ENCODE measurements around the gene SLC38A9.
A peak's percentile ranks its signal among the peaks of the same experiment; 100 is the strongest.
"Not testable (repeated sequence)": the region's sequence is repeated elsewhere in the genome, so short reads cannot be mapped to it uniquely, and the experiment has no call there.

SLC38A9 gene, protein sequence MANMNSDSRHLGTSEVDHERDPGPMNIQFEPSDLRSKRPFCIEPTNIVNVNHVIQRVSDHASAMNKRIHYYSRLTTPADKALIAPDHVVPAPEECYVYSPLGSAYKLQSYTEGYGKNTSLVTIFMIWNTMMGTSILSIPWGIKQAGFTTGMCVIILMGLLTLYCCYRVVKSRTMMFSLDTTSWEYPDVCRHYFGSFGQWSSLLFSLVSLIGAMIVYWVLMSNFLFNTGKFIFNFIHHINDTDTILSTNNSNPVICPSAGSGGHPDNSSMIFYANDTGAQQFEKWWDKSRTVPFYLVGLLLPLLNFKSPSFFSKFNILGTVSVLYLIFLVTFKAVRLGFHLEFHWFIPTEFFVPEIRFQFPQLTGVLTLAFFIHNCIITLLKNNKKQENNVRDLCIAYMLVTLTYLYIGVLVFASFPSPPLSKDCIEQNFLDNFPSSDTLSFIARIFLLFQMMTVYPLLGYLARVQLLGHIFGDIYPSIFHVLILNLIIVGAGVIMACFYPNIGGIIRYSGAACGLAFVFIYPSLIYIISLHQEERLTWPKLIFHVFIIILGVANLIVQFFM

GRCh38 chr5:55712023-55712859 lies at the start of gene SLC38A9:
Gene SLC38A9 (minus strand): TSS chr5:55712324. CDS start chr5:55697958, 14,366 bp downstream.
- H3K4me3 ChIP-seq (ENCODE audit: low read depth, low read length): peak within 1 kb of the TSS; percentile 92
- TF ChIP-seq, protein P1, sequence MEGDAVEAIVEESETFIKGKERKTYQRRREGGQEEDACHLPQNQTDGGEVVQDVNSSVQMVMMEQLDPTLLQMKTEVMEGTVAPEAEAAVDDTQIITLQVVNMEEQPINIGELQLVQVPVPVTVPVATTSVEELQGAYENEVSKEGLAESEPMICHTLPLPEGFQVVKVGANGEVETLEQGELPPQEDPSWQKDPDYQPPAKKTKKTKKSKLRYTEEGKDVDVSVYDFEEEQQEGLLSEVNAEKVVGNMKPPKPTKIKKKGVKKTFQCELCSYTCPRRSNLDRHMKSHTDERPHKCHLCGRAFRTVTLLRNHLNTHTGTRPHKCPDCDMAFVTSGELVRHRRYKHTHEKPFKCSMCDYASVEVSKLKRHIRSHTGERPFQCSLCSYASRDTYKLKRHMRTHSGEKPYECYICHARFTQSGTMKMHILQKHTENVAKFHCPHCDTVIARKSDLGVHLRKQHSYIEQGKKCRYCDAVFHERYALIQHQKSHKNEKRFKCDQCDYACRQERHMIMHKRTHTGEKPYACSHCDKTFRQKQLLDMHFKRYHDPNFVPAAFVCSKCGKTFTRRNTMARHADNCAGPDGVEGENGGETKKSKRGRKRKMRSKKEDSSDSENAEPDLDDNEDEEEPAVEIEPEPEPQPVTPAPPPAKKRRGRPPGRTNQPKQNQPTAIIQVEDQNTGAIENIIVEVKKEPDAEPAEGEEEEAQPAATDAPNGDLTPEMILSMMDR (IDR thresholded peaks at IDR 0.05; ENCODE audit: low read depth, low read length, missing control alignments): no peak
- DNase-seq (ENCODE audit: low read depth): peak; percentile 69

GRCh38 chr5:55761721-55762120 lies 49.6 kb upstream of the SLC38A9 start:
- not testable (repeated sequence) for H3K4me3 ChIP-seq (ENCODE audit: low read depth, low read length); DNase-seq (ENCODE audit: low read depth)

DNA sequence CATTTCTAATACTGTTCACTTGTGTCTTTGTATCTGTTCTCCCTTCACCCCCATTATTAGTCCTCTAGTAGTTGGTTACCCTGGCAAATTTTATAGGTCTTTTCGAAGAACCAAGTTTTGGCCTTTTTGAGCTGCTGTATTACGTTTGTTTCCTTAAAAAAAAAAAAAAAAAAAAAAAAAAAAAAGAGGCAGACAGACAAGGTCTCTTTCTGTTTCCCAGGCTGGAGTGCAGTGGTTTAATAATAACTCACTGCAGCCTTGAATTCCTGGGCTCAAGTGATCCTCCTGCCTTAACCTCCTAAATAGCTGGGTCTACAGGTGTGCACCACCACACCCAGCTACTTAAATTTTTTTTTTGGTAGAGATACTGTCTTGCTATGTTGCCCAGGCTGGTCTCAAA lies 46.6 kb upstream of the SLC38A9 start:
- no peak overlapping the region for H3K4me3 ChIP-seq (ENCODE audit: low read depth, low read length)
- TF ChIP-seq, protein P1 (IDR thresholded peaks at IDR 0.05; ENCODE audit: low read depth, low read length, missing control alignments): no peak
- DNase-seq (ENCODE audit: low read depth): no peak

- no peak overlapping the region for H3K4me3 ChIP-seq (ENCODE audit: low read depth, low read length)
- DNase-seq (ENCODE audit: low read depth): no peak
- TF ChIP-seq, protein P1 (IDR thresholded peaks at IDR 0.05; ENCODE audit: low read depth, low read length, missing control alignments): no peak
Observed at GRCh38 chr5:55758231-55758630, 46.1 kb upstream of the SLC38A9 start.

- no peak for DNase-seq (ENCODE audit: low read depth)
- TF ChIP-seq, protein P1 (IDR thresholded peaks at IDR 0.05; ENCODE audit: low read depth, low read length, missing control alignments): no peak
- H3K4me3 ChIP-seq (ENCODE audit: low read depth, low read length): no peak overlapping the region
Observed at GRCh38 chr5:55750499-55750898, 38.4 kb upstream of the SLC38A9 start.

DNA sequence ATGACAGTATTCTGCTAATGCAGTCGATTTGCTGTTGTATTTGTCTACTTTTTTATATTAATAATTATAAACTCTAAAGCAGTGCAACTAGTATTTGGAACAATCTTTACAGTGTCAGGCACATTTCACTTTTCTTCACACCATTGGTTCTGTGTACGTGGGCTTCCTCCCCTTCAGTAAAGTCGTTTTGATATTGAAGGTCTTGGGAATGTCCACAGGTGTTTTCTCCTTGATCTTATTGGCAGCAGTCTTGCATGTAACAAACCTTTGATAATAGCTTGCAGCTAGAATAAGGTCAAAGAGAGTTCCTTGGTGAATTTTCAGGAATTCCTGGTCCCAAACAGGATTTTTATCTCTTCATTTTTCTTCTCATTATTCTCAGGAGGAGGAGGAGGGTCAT lies 37.9 kb upstream of the SLC38A9 start:
- TF ChIP-seq, protein P1 (IDR thresholded peaks at IDR 0.05; ENCODE audit: low read depth, low read length, missing control alignments): no peak
- DNase-seq (ENCODE audit: low read depth): no peak
- H3K4me3 ChIP-seq (ENCODE audit: low read depth, low read length): no peak overlapping the region

DNA sequence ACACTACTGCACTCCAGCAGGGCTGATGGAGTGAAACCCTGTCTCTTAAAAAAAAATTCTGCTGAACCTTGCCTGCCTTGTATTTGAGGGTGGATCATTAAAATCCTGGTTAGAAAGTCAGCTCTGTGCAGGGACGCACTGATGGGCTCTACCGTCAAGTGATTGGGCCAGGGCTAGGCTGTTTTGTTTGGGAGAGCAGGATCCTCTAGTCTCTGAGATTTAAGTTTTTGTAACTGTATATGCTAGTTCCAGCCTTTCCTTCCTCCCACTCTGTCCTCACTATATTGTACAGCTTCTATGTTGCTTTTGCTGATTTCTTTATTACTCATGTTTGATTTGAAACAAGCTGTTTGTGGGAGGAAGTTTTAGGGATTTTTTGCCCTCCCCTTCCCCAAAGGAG lies 37.3 kb upstream of the SLC38A9 start:
- H3K4me3 ChIP-seq (ENCODE audit: low read depth, low read length): no peak overlapping the region
- no peak for DNase-seq (ENCODE audit: low read depth)
- TF ChIP-seq, protein P1 (IDR thresholded peaks at IDR 0.05; ENCODE audit: low read depth, low read length, missing control alignments): no peak
